DND-41 (cell line): Measurements from ENCODE around the gene LARP4B.

ENCODE experiments used
- ATAC-seq: fragments of 200-7000 bp; cut with Tn5 transposase; 3 replicates; pipeline ENCODE4 v1.9.1; 2021; ENCODE audit warnings: low read depth; ENCODE audit not compliant: insufficient read depth
- DNase-seq: peaks from one replicate; pipeline ENCODE4 v3.0.0-alpha.2; 2020
- H2AFZ ChIP-seq: 2 replicates; pipeline ENCODE4 v1.6.0; 2012; ENCODE audit warnings: low read depth, low read length
- H3K27ac ChIP-seq: 2 replicates; pipeline ENCODE4 v1.5.1; 2012; ENCODE audit warnings: low read length, inconsistent platforms
- H3K27me3 ChIP-seq: fragments of 200-600 bp; sonication (generic); 2 replicates; pipeline ENCODE4 v1.6.0; 2012; ENCODE audit warnings: low read length, mild to moderate bottlenecking, inconsistent platforms; ENCODE audit not compliant: insufficient read depth, poor library complexity
- H3K36me3 ChIP-seq: 2 replicates; pipeline ENCODE4 v1.5.1; 2012; ENCODE audit warnings: low read length, inconsistent platforms; ENCODE audit not compliant: insufficient read depth
- H3K4me1 ChIP-seq: 2 replicates; pipeline ENCODE4 v1.5.1; 2012; ENCODE audit warnings: mild to moderate bottlenecking, low read length; ENCODE audit not compliant: insufficient read depth
- H3K4me2 ChIP-seq: 2 replicates; pipeline ENCODE4 v1.6.0; 2012; ENCODE audit warnings: mild to moderate bottlenecking, moderate library complexity, low read length, inconsistent platforms; ENCODE audit not compliant: insufficient read depth
- H3K4me3 ChIP-seq, 2 experiments: fragments of 200-600 bp in 1 of 2; shearing (Covaris generic) in 1 of 2; 2 replicates each; pipeline ENCODE4 v1.5.1; 2012 to 2016; ENCODE audit warnings: inconsistent platforms in 2 of 2, low read length in 2 of 2, mild to moderate bottlenecking in 2 of 2, low read depth in 1 of 2, moderate library complexity in 1 of 2
- H3K79me2 ChIP-seq: 2 replicates; pipeline ENCODE4 v1.6.0; 2012; ENCODE audit warnings: low read length, inconsistent platforms; ENCODE audit not compliant: insufficient read depth
- H3K9ac ChIP-seq: 2 replicates; pipeline ENCODE4 v1.6.0; 2012; ENCODE audit warnings: low read depth, mild to moderate bottlenecking, inconsistent platforms, low read length, moderate library complexity
- H3K9me3 ChIP-seq: 2 replicates; pipeline ENCODE4 v1.5.1; 2012; ENCODE audit warnings: low read length, moderate library complexity, mild to moderate bottlenecking, inconsistent platforms; ENCODE audit not compliant: insufficient read depth, severe bottlenecking
- H4K20me1 ChIP-seq: 2 replicates; pipeline ENCODE4 v1.6.0; 2012; ENCODE audit warnings: low read length; ENCODE audit not compliant: insufficient read depth
- CTCF ChIP-seq: IDR thresholded peaks from 2 replicates; pipeline ENCODE4 v1.5.1; 2012; ENCODE audit warnings: borderline replicate concordance, low read length, moderate library complexity, mild to moderate bottlenecking; ENCODE audit not compliant: poor library complexity, severe bottlenecking; ENCODE audit errors: extremely low read depth
- EZH2 ChIP-seq: IDR thresholded peaks from 3 replicates; pipeline ENCODE4 v1.6.1; 2012; ENCODE audit warnings: borderline replicate concordance, low read depth, mild to moderate bottlenecking, moderate library complexity, low read length, inconsistent platforms; ENCODE audit not compliant: severe bottlenecking

The LARP4B gene

GRCh38 chr10:905972-906371 is 25.5 kb downstream of the LARP4B start:
- Histone ChIP-seq H2AFZ (no peak overlapping the region), H3K4me1 (no peaks in the 10 kb centered on the region), H3K79me2 (peaks cover 98% of the 10 kb centered on the region), H3K27ac (no peak overlapping the region), H3K4me3 (no peak overlapping the region), H3K36me3 (peaks cover 57% of the 10 kb centered on the region), H4K20me1 (peaks cover 61% of the 10 kb centered on the region), H3K9ac (no peak overlapping the region), H3K4me2 (no peak overlapping the region), H3K9me3 (no peaks in the 10 kb centered on the region), H3K27me3 (no peaks in the 10 kb centered on the region)
- DNase-seq (no peak), ATAC-seq (no peak)
- TF ChIP-seq EZH2 (no peak), CTCF (no peak)

GRCh38 chr10:905503-905902 is 26.0 kb downstream of the LARP4B start:
- Histone ChIP-seq H3K79me2 (peaks cover 96% of the 10 kb centered on the region), H3K4me3 (no peak overlapping the region), H3K9ac (no peak overlapping the region), H4K20me1 (peaks cover 58% of the 10 kb centered on the region), H2AFZ (no peak overlapping the region), H3K27me3 (no peaks in the 10 kb centered on the region), H3K4me2 (no peak overlapping the region), H3K27ac (no peak overlapping the region), H3K36me3 (peaks cover 52% of the 10 kb centered on the region), H3K4me1 (no peaks in the 10 kb centered on the region), H3K9me3 (no peaks in the 10 kb centered on the region)
- no peak for DNase-seq
- TF ChIP-seq CTCF (no peak), EZH2 (no peak)
- no peak for ATAC-seq

- H3K9ac ChIP-seq = no peak overlapping the region
- peaks cover 43% of the 10 kb centered on the region for H3K36me3 ChIP-seq
- TF ChIP-seq EZH2 (no peak), CTCF (no peak)
- H3K27me3 ChIP-seq = no peaks in the 10 kb centered on the region
- H4K20me1 ChIP-seq = peaks cover 55% of the 10 kb centered on the region
- no peaks in the 10 kb centered on the region for H3K9me3 ChIP-seq
- H3K79me2 ChIP-seq = peaks cover 96% of the 10 kb centered on the region
- H3K27ac ChIP-seq = no peak overlapping the region
- 0 out of 3 replicates have a peak, but pooled peaks have one; percentile 17 for ATAC-seq
- no peak for DNase-seq
- no peak overlapping the region for H3K4me2 ChIP-seq
- H3K4me1 ChIP-seq = no peaks in the 10 kb centered on the region
- H3K4me3 ChIP-seq = no peak overlapping the region
- no peak overlapping the region for H2AFZ ChIP-seq
These were observed 27.1 kb downstream of the LARP4B start for GRCh38 chr10:904403-904802.

- no peak overlapping the region for H3K27ac ChIP-seq
- no peak for TF ChIP-seq EZH2
- TF ChIP-seq CTCF = no peak
- peaks cover 58% of the 10 kb centered on the region for H4K20me1 ChIP-seq
- H3K4me3 ChIP-seq = no peak overlapping the region
- no peaks in the 10 kb centered on the region for H3K9me3 ChIP-seq
- no peaks in the 10 kb centered on the region for H3K4me1 ChIP-seq
- no peaks in the 10 kb centered on the region for H3K27me3 ChIP-seq
- no peak overlapping the region for H3K4me2 ChIP-seq
- H3K9ac ChIP-seq = no peak overlapping the region
- ATAC-seq = no peak
- peaks cover 8% of the 10 kb centered on the region; the same call in 1 of the 2 replicates for H3K36me3 ChIP-seq
- H2AFZ ChIP-seq = no peak overlapping the region
- DNase-seq = no peak
- peaks cover 98% of the 10 kb centered on the region for H3K79me2 ChIP-seq
These were observed 33.4 kb downstream of the LARP4B start for GRCh38 chr10:898141-898540.
